NT2/D1 (cell line): ENCODE measurements around the gene TRIM39.

Source experiments
- YY1 ChIP-seq: IDR thresholded peaks from 2 replicates; pipeline ENCODE4 v1.6.1; 2011; ENCODE audit not compliant: insufficient read length, insufficient read depth
- ZNF274 ChIP-seq: IDR thresholded peaks from 2 replicates; pipeline ENCODE4 v1.6.1; 2011; ENCODE audit warnings: mild to moderate bottlenecking, low read depth, low read length

GRCh38 chr6:30325150-30325872 lies 1.4 kb upstream of the TRIM39 start:
- TF ChIP-seq YY1 (no peak), ZNF274 (no peak)
